ENCODE data around the gene MRAS.

- no peak for TF ChIP-seq MXI1 (conservative IDR thresholded peaks at IDR 0.05; ENCODE audit: poor library complexity, severe bottlenecking)
- TF ChIP-seq CTCF (IDR thresholded peaks at IDR 0.05; ENCODE audit: poor library complexity, severe bottlenecking), result no peak
- no peak for TF ChIP-seq EZH2 (IDR thresholded peaks at IDR 0.05; ENCODE audit: borderline replicate concordance, insufficient read depth, low read length, poor library complexity, severe bottlenecking)
- TF ChIP-seq RAD21 (conservative IDR thresholded peaks at IDR 0.05), result no peak
- no peak for TF ChIP-seq EP300 (conservative IDR thresholded peaks at IDR 0.05; ENCODE audit: poor library complexity, severe bottlenecking)
These were observed 2.8 kb downstream of the MRAS start for GRCh38 chr3:138351151-138351550.
